Uterus (tissue), 2 donors: ENCODE results near the gene FMNL2.

Experiments
- CTCF ChIP-seq, 4 experiments: fragments of 200-600 bp in 2 of 4; fragments of 450-650 bp in 2 of 4; sonication (generic) in 2 of 4; IDR thresholded peaks; one replicate each; pipeline ENCODE4 v1.5.1; 2016 to 2019; ENCODE audit warnings: antibody characterized with exemption in 4 of 4, mild to moderate bottlenecking in 2 of 4, moderate library complexity in 1 of 4
- POLR2A ChIP-seq, 2 donors: fragments of 450-650 bp; IDR thresholded peaks; one replicate each; pipeline ENCODE4 v1.6.1; 2016; ENCODE audit warnings: antibody characterized with exemption in 2 of 2, mild to moderate bottlenecking in 1 of 2, moderate library complexity in 1 of 2

- TF ChIP-seq CTCF (IDR thresholded peaks at IDR 0.05): no peak
- TF ChIP-seq POLR2A (IDR thresholded peaks at IDR 0.05): no peak
Measured at GRCh38 chr2:152406119-152406835, 71.3 kb downstream of the FMNL2 start.
